ENCODE measurements around the gene IDNK.

Gene IDNK

GRCh38 chr9:83596899-83597504 lies 25.9 kb upstream of the IDNK start:
- TF ChIP-seq RAD21 (IDR thresholded peaks at IDR 0.05; ENCODE audit: low read depth): peak; percentile 81
- TF ChIP-seq CEBPB (IDR thresholded peaks at IDR 0.05): no peak
- TF ChIP-seq EGR1 (IDR thresholded peaks at IDR 0.05): no peak
- no peak for TF ChIP-seq NFIC (IDR thresholded peaks at IDR 0.05)

- TF ChIP-seq FOXM1 (IDR thresholded peaks at IDR 0.05; ENCODE audit: borderline replicate concordance, low read depth) (no peak), CEBPB (IDR thresholded peaks at IDR 0.05) (0 out of 2 replicates have a peak, but pooled peaks have one; percentile 22), EP300 (IDR thresholded peaks at IDR 0.05; ENCODE audit: borderline replicate concordance) (no peak)
Observed at GRCh38 chr9:83598487-83598886, 24.5 kb upstream of the IDNK start.

GRCh38 chr9:83599071-83599470 lies 23.9 kb upstream of the IDNK start:
- no peak for TF ChIP-seq YY1 (IDR thresholded peaks at IDR 0.05; ENCODE audit: low read depth)
- no peak for TF ChIP-seq RAD21 (IDR thresholded peaks at IDR 0.05; ENCODE audit: low read depth)
- TF ChIP-seq TAF1 (IDR thresholded peaks at IDR 0.05; ENCODE audit: low read depth): no peak
- TF ChIP-seq TCF12 (IDR thresholded peaks at IDR 0.05; ENCODE audit: low read depth): no peak
- no peak for TF ChIP-seq NFIC (IDR thresholded peaks at IDR 0.05)
- no peak for TF ChIP-seq USF1 (IDR thresholded peaks at IDR 0.05)
- TF ChIP-seq FOXM1 (IDR thresholded peaks at IDR 0.05; ENCODE audit: borderline replicate concordance, low read depth): no peak

GRCh38 chr9:83601463-83601862 lies 21.5 kb upstream of the IDNK start:
- no peak for TF ChIP-seq TEAD4 (IDR thresholded peaks at IDR 0.05)

GRCh38 chr9:83617299-83617698 lies 5.6 kb upstream of the IDNK start:
- no peak for TF ChIP-seq ZBTB7A (IDR thresholded peaks at IDR 0.05; ENCODE audit: low read depth)
- TF ChIP-seq TCF12 (IDR thresholded peaks at IDR 0.05; ENCODE audit: low read depth): no peak
- TF ChIP-seq RAD21 (IDR thresholded peaks at IDR 0.05; ENCODE audit: low read depth): no peak
- no peak for TF ChIP-seq EP300 (IDR thresholded peaks at IDR 0.05; ENCODE audit: borderline replicate concordance)
- no peak for TF ChIP-seq TEAD4 (IDR thresholded peaks at IDR 0.05)

GRCh38 chr9:83620841-83621636 lies 1.9 kb upstream of the IDNK start:
- peak; percentile 71 for TF ChIP-seq RAD21 (IDR thresholded peaks at IDR 0.05; ENCODE audit: low read depth)
- TF ChIP-seq TEAD4 (IDR thresholded peaks at IDR 0.05): no peak; the same call in 1 of the 2 replicates
- 0 out of 2 replicates have a peak, but pooled peaks have one; percentile 23 for TF ChIP-seq MAX (IDR thresholded peaks at IDR 0.05)

GRCh38 chr9:83622433-83622938 lies 457 bp upstream of the IDNK start:
- TF ChIP-seq TEAD4 (IDR thresholded peaks at IDR 0.05) (no peak), USF1 (IDR thresholded peaks at IDR 0.05) (no peak), RAD21 (IDR thresholded peaks at IDR 0.05; ENCODE audit: low read depth) (no peak), CEBPB (IDR thresholded peaks at IDR 0.05) (no peak), YY1 (IDR thresholded peaks at IDR 0.05; ENCODE audit: low read depth) (0 out of 2 replicates have a peak, but pooled peaks have one; percentile 34)

GRCh38 chr9:83623679-83624076 lies 735 bp downstream of the IDNK start:
- TF ChIP-seq RAD21 (IDR thresholded peaks at IDR 0.05; ENCODE audit: low read depth): no peak
- TF ChIP-seq EP300 (IDR thresholded peaks at IDR 0.05; ENCODE audit: borderline replicate concordance): no peak
- no peak for TF ChIP-seq ZBTB7A (IDR thresholded peaks at IDR 0.05; ENCODE audit: low read depth)
- no peak for TF ChIP-seq REST (IDR thresholded peaks at IDR 0.05; ENCODE audit: low read depth)
- no peak for TF ChIP-seq FOXM1 (IDR thresholded peaks at IDR 0.05; ENCODE audit: borderline replicate concordance, low read depth)
- no peak for TF ChIP-seq EGR1 (IDR thresholded peaks at IDR 0.05)
- no peak for TF ChIP-seq NFIC (IDR thresholded peaks at IDR 0.05)
- TF ChIP-seq MAX (IDR thresholded peaks at IDR 0.05): no peak
- TF ChIP-seq YY1 (IDR thresholded peaks at IDR 0.05; ENCODE audit: low read depth): no peak
- no peak for TF ChIP-seq TCF12 (IDR thresholded peaks at IDR 0.05; ENCODE audit: low read depth)
- no peak for TF ChIP-seq CREB1 (IDR thresholded peaks at IDR 0.05; ENCODE audit: low read depth)
- no peak for TF ChIP-seq TAF1 (IDR thresholded peaks at IDR 0.05; ENCODE audit: low read depth)
- no peak for TF ChIP-seq USF1 (IDR thresholded peaks at IDR 0.05)
- TF ChIP-seq TEAD4 (IDR thresholded peaks at IDR 0.05): no peak
- TF ChIP-seq CEBPB (IDR thresholded peaks at IDR 0.05): no peak
